Astrocyte (in vitro differentiated cells and primary cell): ENCODE results near the gene ARHGAP24. TPM values are rescaled to one million over a fixed set of nuclear protein-coding genes. Genes with fewer than 3 reads are reported as not detected.

Source experiments
- DNase-seq: peaks from one replicate; pipeline ENCODE4 v3.0.0-alpha.2; 2010; ENCODE audit warnings: low read depth
- FAIRE-seq: peaks from 2 replicates; lab custom pipeline; 2011; peaks lifted over from hg19 to GRCh38; lab: Jason Lieb, UNC
- H2AFZ ChIP-seq: 2 replicates; pipeline ENCODE4 v1.6.0; 2012; ENCODE audit warnings: low read depth, low read length, inconsistent platforms
- H3K27ac ChIP-seq: 2 replicates; pipeline ENCODE4 v1.5.1; 2011; ENCODE audit warnings: low read depth, low read length, inconsistent platforms
- H3K27me3 ChIP-seq: 2 replicates; pipeline ENCODE4 v1.6.0; 2011; ENCODE audit warnings: low read length, inconsistent platforms; ENCODE audit not compliant: insufficient read depth
- H3K36me3 ChIP-seq: 2 replicates; pipeline ENCODE4 v1.5.1; 2011; ENCODE audit warnings: low read length, inconsistent platforms; ENCODE audit not compliant: insufficient read depth
- H3K4me1 ChIP-seq: 2 replicates; pipeline ENCODE4 v1.5.1; 2011; ENCODE audit warnings: low read length, inconsistent platforms; ENCODE audit not compliant: insufficient read depth
- H3K4me2 ChIP-seq: 2 replicates; pipeline ENCODE4 v1.6.0; 2012; ENCODE audit warnings: low read length, inconsistent platforms
- H3K4me3 ChIP-seq: 2 replicates; pipeline ENCODE4 v1.5.1; 2011; ENCODE audit warnings: low read depth, mild to moderate bottlenecking, low read length, inconsistent platforms; ENCODE audit not compliant: insufficient read depth
- H3K79me2 ChIP-seq: 2 replicates; pipeline ENCODE4 v1.6.0; 2012; ENCODE audit warnings: mild to moderate bottlenecking, low read length, inconsistent platforms; ENCODE audit not compliant: insufficient read depth
- H3K9ac ChIP-seq: 2 replicates; pipeline ENCODE4 v1.6.0; 2012; ENCODE audit warnings: mild to moderate bottlenecking, low read length, inconsistent platforms
- H3K9me3 ChIP-seq: 2 replicates; pipeline ENCODE4 v1.5.1; 2012; ENCODE audit warnings: low read depth, mild to moderate bottlenecking, low read length, inconsistent platforms; ENCODE audit not compliant: insufficient read depth
- H4K20me1 ChIP-seq: 2 replicates; pipeline ENCODE4 v1.6.0; 2012; ENCODE audit warnings: low read length, inconsistent platforms; ENCODE audit not compliant: insufficient read depth
- H3K27ac Mint-ChIP-seq: one replicate; pipeline ENCODE4 v1.8.0; 2021; ENCODE audit warnings: mild to moderate bottlenecking, mixed read lengths; ENCODE audit not compliant: unreplicated experiment
- H3K27me3 Mint-ChIP-seq: one replicate; pipeline ENCODE4 v1.8.0; 2021; ENCODE audit warnings: low read depth, mixed read lengths; ENCODE audit not compliant: unreplicated experiment
- H3K36me3 Mint-ChIP-seq: one replicate; pipeline ENCODE4 v1.8.0; 2021; ENCODE audit warnings: low read depth, mixed read lengths; ENCODE audit not compliant: unreplicated experiment
- H3K4me1 Mint-ChIP-seq: one replicate; pipeline ENCODE4 v1.8.0; 2021; ENCODE audit warnings: low read depth, mixed read lengths; ENCODE audit not compliant: unreplicated experiment
- H3K4me3 Mint-ChIP-seq: one replicate; pipeline ENCODE4 v1.8.0; 2021; ENCODE audit warnings: mild to moderate bottlenecking, moderate library complexity, mixed read lengths; ENCODE audit not compliant: unreplicated experiment
- H3K9me3 Mint-ChIP-seq: one replicate; pipeline ENCODE4 v1.8.0; 2021; ENCODE audit warnings: mild to moderate bottlenecking, mixed read lengths; ENCODE audit not compliant: unreplicated experiment
- CTCF ChIP-seq: IDR thresholded peaks from 2 replicates; pipeline ENCODE4 v1.5.1; 2011; ENCODE audit warnings: low read depth, mild to moderate bottlenecking, inconsistent platforms, low read length, moderate library complexity; ENCODE audit not compliant: insufficient read depth
- EZH2 ChIP-seq: IDR thresholded peaks from 2 replicates; pipeline ENCODE4 v1.6.1; 2012; ENCODE audit warnings: mild to moderate bottlenecking, low read length, inconsistent platforms; ENCODE audit not compliant: insufficient read depth
- total RNA-seq: library from RNA; stranded (reverse); gene quantifications from 2 replicates; pipeline ENCODE4 v1.2.1, GENCODE V29; 2021

The ARHGAP24 gene
- total RNA-seq, 1 donor from 2014 or later, result 2.1 TPM

GRCh38 chr4:85676850-85677590 lies 202.1 kb downstream of the ARHGAP24 start:
- H3K4me1 Mint-ChIP-seq, result peaks cover 10% of the 10 kb centered on the region
- H3K36me3 ChIP-seq, result no peaks in the 10 kb centered on the region

GRCh38 chr4:85681221-85681657 lies 206.3 kb downstream of the ARHGAP24 start:
- peak; percentile 62 for FAIRE-seq
- H3K27ac Mint-ChIP-seq, result peak overlapping the region; percentile 63

More at GRCh38 chr4:85676850-85677590, 202.1 kb downstream of the ARHGAP24 start:
- H3K4me3 Mint-ChIP-seq, result no peak overlapping the region
- Histone ChIP-seq H3K4me2 (no peak overlapping the region), H2AFZ (no peak overlapping the region), H3K27me3 (no peaks in the 10 kb centered on the region), H4K20me1 (no peaks in the 10 kb centered on the region), H3K4me1 (no peaks in the 10 kb centered on the region), H3K27ac (no peak overlapping the region), H3K4me3 (no peak overlapping the region), H3K79me2 (no peaks in the 10 kb centered on the region), H3K9me3 (no peaks in the 10 kb centered on the region), H3K9ac (no peak overlapping the region)
- TF ChIP-seq EZH2 (no peak), CTCF (no peak)
- no peaks in the 10 kb centered on the region for H3K36me3 Mint-ChIP-seq
- no peak overlapping the region for H3K27ac Mint-ChIP-seq
- FAIRE-seq, result no peak
- H3K9me3 Mint-ChIP-seq, result no peaks in the 10 kb centered on the region
- H3K27me3 Mint-ChIP-seq, result no peaks in the 10 kb centered on the region
- DNase-seq, result peak; percentile 44

More at GRCh38 chr4:85681221-85681657, 206.3 kb downstream of the ARHGAP24 start:
- no peak overlapping the region for H3K4me3 Mint-ChIP-seq
- H3K4me1 ChIP-seq, result no peaks in the 10 kb centered on the region
- no peaks in the 10 kb centered on the region for H4K20me1 ChIP-seq
- no peaks in the 10 kb centered on the region for H3K79me2 ChIP-seq
- no peak overlapping the region for H3K9ac ChIP-seq
- H3K27me3 Mint-ChIP-seq, result no peaks in the 10 kb centered on the region
- H3K9me3 Mint-ChIP-seq, result no peaks in the 10 kb centered on the region
- DNase-seq, result peak; percentile 98
- H3K36me3 ChIP-seq, result no peaks in the 10 kb centered on the region
- no peak overlapping the region for H3K4me3 ChIP-seq
- no peak overlapping the region for H3K4me2 ChIP-seq
- no peak overlapping the region for H2AFZ ChIP-seq
- no peak for TF ChIP-seq CTCF
- no peak for TF ChIP-seq EZH2
- no peaks in the 10 kb centered on the region for H3K27me3 ChIP-seq
- H3K27ac ChIP-seq, result no peak overlapping the region
- no peaks in the 10 kb centered on the region for H3K9me3 ChIP-seq
- H3K4me1 Mint-ChIP-seq, result peaks cover 12% of the 10 kb centered on the region
- no peaks in the 10 kb centered on the region for H3K36me3 Mint-ChIP-seq
